GM12891 (cell line): ENCODE data around the gene FADS1.

Source experiments
- POLR2A ChIP-seq: IDR thresholded peaks from 2 replicates; pipeline ENCODE4 v1.6.1; 2011; ENCODE audit warnings: low read depth, low read length, control low read depth
- POLR2AphosphoS5 ChIP-seq: IDR thresholded peaks from 2 replicates; pipeline ENCODE4 v1.6.1; 2011; ENCODE audit warnings: low read depth, low read length, control low read depth
- SPI1 ChIP-seq: IDR thresholded peaks from 2 replicates; pipeline ENCODE4 v1.6.1; 2011; ENCODE audit warnings: low read depth, low read length, control low read depth

GRCh38 chr11:61836193-61836592 is 19.4 kb upstream of the FADS1 start:
- TF ChIP-seq POLR2A (no peak), SPI1 (no peak), POLR2AphosphoS5 (no peak)
